Measurements from ENCODE around the gene KRT25. TPM values are rescaled to one million over a fixed set of nuclear protein-coding genes. Genes with fewer than 3 reads are reported as not detected.

KRT25 gene
- total and polyA plus RNA-seq, 2 experiments from 2014 or later, result not detected

DNA sequence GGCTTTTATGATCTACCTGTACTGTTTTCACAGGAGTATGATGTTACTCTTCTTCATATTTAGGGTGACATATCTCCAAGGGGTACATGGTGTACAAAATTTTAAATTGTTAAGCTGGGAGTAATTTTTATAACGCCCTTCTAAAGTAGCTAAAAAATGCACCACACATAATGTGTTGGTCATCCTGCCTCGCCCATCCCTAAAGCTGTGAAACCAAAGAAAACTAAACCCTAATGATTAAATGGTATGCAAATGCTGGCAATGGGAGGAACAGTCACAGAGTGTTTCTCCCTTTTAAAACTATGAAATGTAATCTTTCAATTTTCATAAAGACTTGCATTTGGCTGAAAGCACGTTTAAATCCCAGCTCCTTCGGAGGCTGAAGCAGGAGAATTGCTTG lies 49.5 kb downstream of the KRT25 start:
- Histone ChIP-seq H3K4me3 (no peak overlapping the region), H3K9me2 (replicated peaks; ENCODE audit: insufficient read depth) (no peaks in the 10 kb centered on the region), H3K27me3 (no peaks in the 10 kb centered on the region), H3K36me3 (replicated peaks; ENCODE audit: insufficient read depth, low read depth) (no peaks in the 10 kb centered on the region), H4K20me1 (ENCODE audit: insufficient read depth, poor library complexity, severe bottlenecking) (no peaks in the 10 kb centered on the region), H3K4me2 (no peak overlapping the region), H3K79me2 (no peaks in the 10 kb centered on the region), H3K27ac (no peak overlapping the region), H3K9me3 (ENCODE audit: low read depth) (no peaks in the 10 kb centered on the region), H2AFZ (no peak overlapping the region), H3K4me1 (ENCODE audit: insufficient read depth) (no peaks in the 10 kb centered on the region)
- DNase-seq (ENCODE audit: low spot score), result no peak
- WGBS (ENCODE audit: low lambda C conversion rate, missing lambda C conversion rate), result 59% methylated on average over 4 of the region's 4 CpGs
- TF ChIP-seq EZH2phosphoT487 (IDR thresholded peaks at IDR 0.05; ENCODE audit: low read depth, severe bottlenecking, unreplicated experiment) (no peak), EZH2 (IDR thresholded peaks at IDR 0.05; ENCODE audit: borderline replicate concordance) (no peak)
- TF ChIP-seq, protein P1, sequence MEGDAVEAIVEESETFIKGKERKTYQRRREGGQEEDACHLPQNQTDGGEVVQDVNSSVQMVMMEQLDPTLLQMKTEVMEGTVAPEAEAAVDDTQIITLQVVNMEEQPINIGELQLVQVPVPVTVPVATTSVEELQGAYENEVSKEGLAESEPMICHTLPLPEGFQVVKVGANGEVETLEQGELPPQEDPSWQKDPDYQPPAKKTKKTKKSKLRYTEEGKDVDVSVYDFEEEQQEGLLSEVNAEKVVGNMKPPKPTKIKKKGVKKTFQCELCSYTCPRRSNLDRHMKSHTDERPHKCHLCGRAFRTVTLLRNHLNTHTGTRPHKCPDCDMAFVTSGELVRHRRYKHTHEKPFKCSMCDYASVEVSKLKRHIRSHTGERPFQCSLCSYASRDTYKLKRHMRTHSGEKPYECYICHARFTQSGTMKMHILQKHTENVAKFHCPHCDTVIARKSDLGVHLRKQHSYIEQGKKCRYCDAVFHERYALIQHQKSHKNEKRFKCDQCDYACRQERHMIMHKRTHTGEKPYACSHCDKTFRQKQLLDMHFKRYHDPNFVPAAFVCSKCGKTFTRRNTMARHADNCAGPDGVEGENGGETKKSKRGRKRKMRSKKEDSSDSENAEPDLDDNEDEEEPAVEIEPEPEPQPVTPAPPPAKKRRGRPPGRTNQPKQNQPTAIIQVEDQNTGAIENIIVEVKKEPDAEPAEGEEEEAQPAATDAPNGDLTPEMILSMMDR (IDR thresholded peaks at IDR 0.05; ENCODE audit: poor library complexity), result no peak

DNA sequence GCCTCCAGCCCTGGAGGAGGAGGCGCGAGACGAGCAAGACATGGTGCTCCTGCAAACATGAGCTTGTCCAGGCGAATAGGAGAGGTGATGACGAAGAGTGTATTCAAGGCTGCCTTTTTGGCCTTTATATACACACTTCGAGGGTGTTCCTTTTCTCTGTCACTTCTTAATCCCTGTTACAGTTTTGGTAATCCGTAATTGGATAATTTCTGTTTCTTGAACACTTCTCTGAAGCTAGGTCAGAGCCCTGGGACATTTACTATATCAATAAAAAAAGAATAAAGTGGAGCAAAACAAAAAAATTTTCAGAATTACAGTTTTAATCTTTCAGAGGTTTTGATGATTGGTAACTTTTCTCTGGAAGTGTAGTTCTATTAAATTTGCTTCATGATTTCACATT lies 51.5 kb downstream of the KRT25 start, which contains the start of gene KRT24:
KRT24 (minus strand) TSS at position 101 of the 400 bp plus-strand sequence; CDS start at position 42, 59 bp downstream.
- no peaks in the 10 kb centered on the region for H3K79me2 ChIP-seq
- H2AFZ ChIP-seq, result no peak within 1 kb of the TSS
- H3K9me3 ChIP-seq (ENCODE audit: low read depth), result no peaks in the 10 kb centered on the region
- no peaks in the 10 kb centered on the region for H3K27me3 ChIP-seq
- TF ChIP-seq EZH2phosphoT487 (IDR thresholded peaks at IDR 0.05; ENCODE audit: low read depth, severe bottlenecking, unreplicated experiment) (no peak), EZH2 (IDR thresholded peaks at IDR 0.05; ENCODE audit: borderline replicate concordance) (no peak)
- TF ChIP-seq, protein P1 (IDR thresholded peaks at IDR 0.05; ENCODE audit: poor library complexity), result no peak
- no peaks in the 10 kb centered on the region for H3K36me3 ChIP-seq (replicated peaks; ENCODE audit: insufficient read depth, low read depth)
- no peaks in the 10 kb centered on the region for H4K20me1 ChIP-seq (ENCODE audit: insufficient read depth, poor library complexity, severe bottlenecking)
- 63% methylated on average over 7 of the region's 7 CpGs for WGBS (ENCODE audit: low lambda C conversion rate, missing lambda C conversion rate)
- no peak within 1 kb of the TSS for H3K4me3 ChIP-seq
- DNase-seq (ENCODE audit: low spot score), result no peak
- H3K27ac ChIP-seq, result no peak within 1 kb of the TSS
- H3K4me1 ChIP-seq (ENCODE audit: insufficient read depth), result peaks cover 6% of the 10 kb centered on the region
- no peak within 1 kb of the TSS for H3K4me2 ChIP-seq
- no peaks in the 10 kb centered on the region for H3K9me2 ChIP-seq (replicated peaks; ENCODE audit: insufficient read depth)

DNA sequence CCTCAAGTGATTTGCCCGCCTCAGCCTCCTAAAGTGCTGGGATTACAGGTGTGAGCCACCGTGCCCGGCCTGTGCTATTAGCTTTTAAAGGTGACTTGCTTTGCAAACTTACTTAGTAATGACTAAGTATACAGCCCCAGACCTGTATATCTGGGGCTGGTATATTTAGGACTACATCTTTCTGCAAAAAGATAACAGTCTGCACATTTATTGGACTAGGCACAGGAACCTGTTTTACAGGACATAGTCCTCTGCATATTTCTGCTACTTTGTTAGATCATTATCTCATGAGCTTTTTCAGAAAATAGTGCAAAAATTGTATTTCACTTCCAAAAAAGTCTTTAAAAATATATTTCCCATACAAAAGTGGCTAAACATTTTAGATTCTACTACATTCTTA lies 52.9 kb downstream of the KRT25 start:
- DNase-seq (ENCODE audit: low spot score), result peak; percentile 9
- Histone ChIP-seq H3K27me3 (no peaks in the 10 kb centered on the region), H3K4me3 (no peak overlapping the region), H3K27ac (no peak overlapping the region), H4K20me1 (ENCODE audit: insufficient read depth, poor library complexity, severe bottlenecking) (no peaks in the 10 kb centered on the region), H3K4me1 (ENCODE audit: insufficient read depth) (peaks cover 12% of the 10 kb centered on the region), H3K9me2 (replicated peaks; ENCODE audit: insufficient read depth) (no peaks in the 10 kb centered on the region), H3K79me2 (no peaks in the 10 kb centered on the region), H3K36me3 (replicated peaks; ENCODE audit: insufficient read depth, low read depth) (no peaks in the 10 kb centered on the region), H3K9me3 (ENCODE audit: low read depth) (no peaks in the 10 kb centered on the region), H2AFZ (no peak overlapping the region), H3K4me2 (peak overlapping the region; percentile 36)
- WGBS (ENCODE audit: low lambda C conversion rate, missing lambda C conversion rate), result 38% methylated on average over 3 of the region's 3 CpGs
- no peak for TF ChIP-seq EZH2phosphoT487 (IDR thresholded peaks at IDR 0.05; ENCODE audit: low read depth, severe bottlenecking, unreplicated experiment)
- TF ChIP-seq, protein P1 (IDR thresholded peaks at IDR 0.05; ENCODE audit: poor library complexity), result no peak
- no peak for TF ChIP-seq EZH2 (IDR thresholded peaks at IDR 0.05; ENCODE audit: borderline replicate concordance)

DNA sequence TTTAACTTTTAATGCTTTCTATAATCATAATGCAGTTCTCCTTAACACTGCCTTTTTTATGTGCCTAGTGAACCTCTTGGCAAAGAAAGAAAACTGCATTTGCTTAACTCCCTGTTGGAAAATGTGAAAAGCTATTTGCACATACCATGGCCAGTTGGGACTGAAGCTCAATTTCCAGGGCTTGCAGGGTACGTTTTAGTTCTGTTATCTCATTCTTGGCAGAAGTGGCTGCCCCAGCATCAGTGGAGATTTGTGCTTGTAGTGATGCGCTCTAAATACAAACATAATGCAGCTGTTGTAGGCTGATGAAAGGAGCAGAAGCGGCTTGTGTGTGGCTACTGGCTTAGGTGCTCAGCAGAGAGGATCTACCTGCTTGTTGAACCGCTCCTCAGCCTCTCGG lies 55.3 kb downstream of the KRT25 start:
- Histone ChIP-seq H3K9me2 (replicated peaks; ENCODE audit: insufficient read depth) (no peaks in the 10 kb centered on the region), H3K79me2 (no peaks in the 10 kb centered on the region), H3K27me3 (no peaks in the 10 kb centered on the region), H3K4me1 (ENCODE audit: insufficient read depth) (peaks cover 29% of the 10 kb centered on the region), H3K27ac (peak overlapping the region; percentile 32), H3K9me3 (ENCODE audit: low read depth) (no peaks in the 10 kb centered on the region), H3K36me3 (replicated peaks; ENCODE audit: insufficient read depth, low read depth) (no peaks in the 10 kb centered on the region), H3K4me2 (peak overlapping the region; percentile 28), H4K20me1 (ENCODE audit: insufficient read depth, poor library complexity, severe bottlenecking) (no peaks in the 10 kb centered on the region), H3K4me3 (no peak overlapping the region), H2AFZ (no peak overlapping the region)
- TF ChIP-seq, protein P1 (IDR thresholded peaks at IDR 0.05; ENCODE audit: poor library complexity), result no peak
- no peak for TF ChIP-seq EZH2phosphoT487 (IDR thresholded peaks at IDR 0.05; ENCODE audit: low read depth, severe bottlenecking, unreplicated experiment)
- no peak for TF ChIP-seq EZH2 (IDR thresholded peaks at IDR 0.05; ENCODE audit: borderline replicate concordance)
- peak; percentile 14 for DNase-seq (ENCODE audit: low spot score)
- WGBS (ENCODE audit: low lambda C conversion rate, missing lambda C conversion rate), result 55% methylated on average over 5 of the region's 5 CpGs
